H1 (cell line): ENCODE data around the gene TTLL7.

Experiments used
- CBX5 ChIP-seq: fragments of 300-800, 300-1000 bp; sonication (generic); IDR thresholded peaks from 2 replicates; pipeline ENCODE4 v1.7.1; 2016; ENCODE audit warnings: antibody characterized with exemption, low read length, low read depth
- CEBPB ChIP-seq: IDR thresholded peaks from 2 replicates; pipeline ENCODE4 v1.6.1; 2012; ENCODE audit warnings: low read depth, low read length
- CREB1 ChIP-seq: IDR thresholded peaks from 2 replicates; pipeline ENCODE4 v1.6.1; 2012; ENCODE audit warnings: inconsistent platforms
- EP300 ChIP-seq, 2 experiments: IDR thresholded peaks; 1 replicate in 1 of 2; 2 replicates in 1 of 2; pipeline ENCODE4 v1.6.1; 2011 to 2012; ENCODE audit warnings: low read depth in 2 of 2, low read length in 2 of 2, mild to moderate bottlenecking in 2 of 2, borderline replicate concordance in 1 of 2, inconsistent platforms in 1 of 2, moderate library complexity in 1 of 2
- EZH2 ChIP-seq: fragments of 200-600 bp; sonication (generic); IDR thresholded peaks from 2 replicates; pipeline ENCODE4 v1.7.1; 2012; ENCODE audit warnings: low read depth, mild to moderate bottlenecking, moderate library complexity, low read length, inconsistent platforms; ENCODE audit not compliant: severe bottlenecking
- FOSL1 ChIP-seq: IDR thresholded peaks from 2 replicates; pipeline ENCODE4 v1.6.1; 2011; ENCODE audit warnings: mild to moderate bottlenecking, low read depth, low read length, moderate library complexity; ENCODE audit not compliant: insufficient read depth
- GABPA ChIP-seq: IDR thresholded peaks from 2 replicates; pipeline ENCODE4 v1.6.1; 2011; ENCODE audit warnings: mild to moderate bottlenecking, low read length, moderate library complexity, borderline replicate concordance; ENCODE audit not compliant: insufficient read depth
- PHF8 ChIP-seq: fragments of 200-600 bp; sonication (generic); conservative IDR thresholded peaks from 2 replicates; pipeline ENCODE4 v1.7.1; 2012; ENCODE audit warnings: low read depth, mild to moderate bottlenecking, inconsistent platforms, low read length, moderate library complexity
- POLR2AphosphoS5 ChIP-seq: IDR thresholded peaks from 2 replicates; pipeline ENCODE4 v1.6.1; 2011; ENCODE audit warnings: low read depth, low read length
- POU5F1 ChIP-seq: IDR thresholded peaks from 2 replicates; pipeline ENCODE4 v1.6.1; 2011; ENCODE audit warnings: low read depth, mild to moderate bottlenecking, low read length, moderate library complexity
- RAD21 ChIP-seq, 2 experiments: IDR thresholded peaks in 1 of 2; conservative IDR thresholded peaks in 1 of 2; 2 replicates each; pipeline ENCODE4 v1.6.1; 2011; ENCODE audit warnings: low read depth in 2 of 2, low read length in 2 of 2, improper control_type of control experiment in 1 of 2, inconsistent platforms in 1 of 2, mild to moderate bottlenecking in 1 of 2, moderate library complexity in 1 of 2
- TEAD4 ChIP-seq: IDR thresholded peaks from 2 replicates; pipeline ENCODE4 v1.6.1; 2012; ENCODE audit warnings: low read depth, low read length, inconsistent platforms, mixed read lengths
- TF ChIP-seq, protein P1 (sequence below), 3 experiments: IDR thresholded peaks; 1 replicate in 2 of 3; 2 replicates in 1 of 3; pipeline versions ENCODE4 v1.5.1 to v1.6.1; 2011; ENCODE audit warnings: low read length in 3 of 3, mild to moderate bottlenecking in 3 of 3, inconsistent platforms in 2 of 3, low read depth in 1 of 3, moderate library complexity in 1 of 3; ENCODE audit not compliant: insufficient read depth in 1 of 3; ENCODE audit errors: control extremely low read depth in 1 of 3

GRCh38 chr1:83839566-83840173, 159.3 kb downstream of the TTLL7 start:
- TF ChIP-seq POLR2AphosphoS5 (no peak), TEAD4 (no peak), EZH2 (no peak), RAD21 (IDR thresholded peaks at IDR 0.05 in 1 of 2, conservative IDR thresholded peaks at IDR 0.05 in 1 of 2; ENCODE audit: low read depth in 2 of 2, low read length in 2 of 2) (no peak), CBX5 (no peak), CEBPB (no peak), PHF8 (no peak), CREB1 (no peak), EP300 (IDR thresholded peaks at IDR 0.05; ENCODE audit: borderline replicate concordance in 1 of 2, low read depth in 2 of 2, low read length in 2 of 2) (no peak), POU5F1 (no peak), FOSL1 (no peak), GABPA (no peak)
- TF ChIP-seq, protein P1, sequence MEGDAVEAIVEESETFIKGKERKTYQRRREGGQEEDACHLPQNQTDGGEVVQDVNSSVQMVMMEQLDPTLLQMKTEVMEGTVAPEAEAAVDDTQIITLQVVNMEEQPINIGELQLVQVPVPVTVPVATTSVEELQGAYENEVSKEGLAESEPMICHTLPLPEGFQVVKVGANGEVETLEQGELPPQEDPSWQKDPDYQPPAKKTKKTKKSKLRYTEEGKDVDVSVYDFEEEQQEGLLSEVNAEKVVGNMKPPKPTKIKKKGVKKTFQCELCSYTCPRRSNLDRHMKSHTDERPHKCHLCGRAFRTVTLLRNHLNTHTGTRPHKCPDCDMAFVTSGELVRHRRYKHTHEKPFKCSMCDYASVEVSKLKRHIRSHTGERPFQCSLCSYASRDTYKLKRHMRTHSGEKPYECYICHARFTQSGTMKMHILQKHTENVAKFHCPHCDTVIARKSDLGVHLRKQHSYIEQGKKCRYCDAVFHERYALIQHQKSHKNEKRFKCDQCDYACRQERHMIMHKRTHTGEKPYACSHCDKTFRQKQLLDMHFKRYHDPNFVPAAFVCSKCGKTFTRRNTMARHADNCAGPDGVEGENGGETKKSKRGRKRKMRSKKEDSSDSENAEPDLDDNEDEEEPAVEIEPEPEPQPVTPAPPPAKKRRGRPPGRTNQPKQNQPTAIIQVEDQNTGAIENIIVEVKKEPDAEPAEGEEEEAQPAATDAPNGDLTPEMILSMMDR (IDR thresholded peaks at IDR 0.05; ENCODE audit: control extremely low read depth in 1 of 3, insufficient read depth in 1 of 3, low read depth in 1 of 3, low read length in 3 of 3), result no peak
